Osteocyte (in vitro differentiated cells): ENCODE data around the gene NOXO1. TPM values are rescaled to one million over a fixed set of nuclear protein-coding genes. Genes with fewer than 3 reads are reported as not detected.
A peak's percentile ranks its signal among the peaks of the same experiment; 100 is the strongest.

ENCODE experiments used
- DNase-seq: peaks from one replicate; pipeline ENCODE4 v3.0.0; 2021; ENCODE audit warnings: mixed read lengths; ENCODE audit not compliant: unreplicated experiment; ENCODE audit errors: extremely low spot score
- H3K27ac Mint-ChIP-seq: one replicate; pipeline ENCODE4 v1.8.0; 2021; ENCODE audit warnings: mild to moderate bottlenecking, mixed read lengths; ENCODE audit not compliant: unreplicated experiment
- H3K27me3 Mint-ChIP-seq: one replicate; pipeline ENCODE4 v1.8.0; 2021; ENCODE audit warnings: mixed read lengths; ENCODE audit not compliant: unreplicated experiment
- H3K36me3 Mint-ChIP-seq: one replicate; pipeline ENCODE4 v1.8.0; 2021; ENCODE audit warnings: mixed read lengths; ENCODE audit not compliant: unreplicated experiment
- H3K4me1 Mint-ChIP-seq: one replicate; pipeline ENCODE4 v1.8.0; 2021; ENCODE audit warnings: mixed read lengths; ENCODE audit not compliant: unreplicated experiment
- H3K4me3 Mint-ChIP-seq: one replicate; pipeline ENCODE4 v1.8.0; 2021; ENCODE audit warnings: mild to moderate bottlenecking, moderate library complexity, mixed read lengths; ENCODE audit not compliant: unreplicated experiment
- H3K9me3 Mint-ChIP-seq: one replicate; pipeline ENCODE4 v1.8.0; 2021; ENCODE audit warnings: mixed read lengths; ENCODE audit not compliant: unreplicated experiment
- total RNA-seq: library from RNA; stranded (reverse); gene quantifications from 2 replicates; pipeline ENCODE4 v1.2.1, GENCODE V29; 2021
- TF ChIP-seq, protein P1 (sequence below): fragments of 200-600 bp; sonication (generic); IDR thresholded peaks from 2 replicates; pipeline ENCODE4 v1.5.0; 2021; ENCODE audit warnings: antibody characterized with exemption, mild to moderate bottlenecking, moderate library complexity

NOXO1 gene
- total RNA-seq, 1 donor from 2014 or later: 0.54 TPM

DNA sequence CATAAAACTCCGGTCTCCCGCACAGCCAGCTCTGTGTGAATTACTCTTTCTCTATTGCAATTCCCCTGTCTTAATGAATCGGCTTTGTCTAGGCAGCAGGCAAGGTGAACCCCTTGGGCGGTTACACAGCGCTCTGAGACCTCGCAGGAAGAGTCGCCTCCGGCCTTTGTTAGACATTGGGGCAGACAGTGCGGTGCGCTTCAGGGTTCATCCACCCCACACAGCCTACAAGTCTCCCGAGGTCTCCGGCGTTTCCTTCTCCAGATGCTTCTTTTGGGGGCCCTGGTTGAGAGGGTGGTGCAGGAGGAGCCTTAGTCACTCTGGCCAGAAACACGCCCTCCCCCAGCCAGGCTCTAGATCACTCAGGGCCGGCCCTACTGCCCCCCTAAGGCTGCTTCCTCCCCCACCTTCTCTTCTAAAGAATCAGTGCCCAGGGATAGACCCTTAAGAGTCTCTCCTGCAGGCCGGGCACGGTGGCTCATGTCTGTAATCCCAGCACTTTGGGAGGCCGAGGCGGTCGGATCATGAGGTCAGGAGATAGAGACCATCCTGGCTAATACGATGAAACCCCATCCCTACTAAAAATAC, 36.6 kb downstream of the NOXO1 start:
- no peaks in the 10 kb centered on the region for H3K36me3 Mint-ChIP-seq
- TF ChIP-seq, protein P1, sequence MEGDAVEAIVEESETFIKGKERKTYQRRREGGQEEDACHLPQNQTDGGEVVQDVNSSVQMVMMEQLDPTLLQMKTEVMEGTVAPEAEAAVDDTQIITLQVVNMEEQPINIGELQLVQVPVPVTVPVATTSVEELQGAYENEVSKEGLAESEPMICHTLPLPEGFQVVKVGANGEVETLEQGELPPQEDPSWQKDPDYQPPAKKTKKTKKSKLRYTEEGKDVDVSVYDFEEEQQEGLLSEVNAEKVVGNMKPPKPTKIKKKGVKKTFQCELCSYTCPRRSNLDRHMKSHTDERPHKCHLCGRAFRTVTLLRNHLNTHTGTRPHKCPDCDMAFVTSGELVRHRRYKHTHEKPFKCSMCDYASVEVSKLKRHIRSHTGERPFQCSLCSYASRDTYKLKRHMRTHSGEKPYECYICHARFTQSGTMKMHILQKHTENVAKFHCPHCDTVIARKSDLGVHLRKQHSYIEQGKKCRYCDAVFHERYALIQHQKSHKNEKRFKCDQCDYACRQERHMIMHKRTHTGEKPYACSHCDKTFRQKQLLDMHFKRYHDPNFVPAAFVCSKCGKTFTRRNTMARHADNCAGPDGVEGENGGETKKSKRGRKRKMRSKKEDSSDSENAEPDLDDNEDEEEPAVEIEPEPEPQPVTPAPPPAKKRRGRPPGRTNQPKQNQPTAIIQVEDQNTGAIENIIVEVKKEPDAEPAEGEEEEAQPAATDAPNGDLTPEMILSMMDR: no peak
- H3K4me1 Mint-ChIP-seq: peaks cover 19% of the 10 kb centered on the region
- peak overlapping the region; percentile 25 for H3K27ac Mint-ChIP-seq
- no peak for DNase-seq
- peak overlapping the region; percentile 85 for H3K4me3 Mint-ChIP-seq
- H3K27me3 Mint-ChIP-seq: no peaks in the 10 kb centered on the region
- H3K9me3 Mint-ChIP-seq: no peaks in the 10 kb centered on the region

DNA sequence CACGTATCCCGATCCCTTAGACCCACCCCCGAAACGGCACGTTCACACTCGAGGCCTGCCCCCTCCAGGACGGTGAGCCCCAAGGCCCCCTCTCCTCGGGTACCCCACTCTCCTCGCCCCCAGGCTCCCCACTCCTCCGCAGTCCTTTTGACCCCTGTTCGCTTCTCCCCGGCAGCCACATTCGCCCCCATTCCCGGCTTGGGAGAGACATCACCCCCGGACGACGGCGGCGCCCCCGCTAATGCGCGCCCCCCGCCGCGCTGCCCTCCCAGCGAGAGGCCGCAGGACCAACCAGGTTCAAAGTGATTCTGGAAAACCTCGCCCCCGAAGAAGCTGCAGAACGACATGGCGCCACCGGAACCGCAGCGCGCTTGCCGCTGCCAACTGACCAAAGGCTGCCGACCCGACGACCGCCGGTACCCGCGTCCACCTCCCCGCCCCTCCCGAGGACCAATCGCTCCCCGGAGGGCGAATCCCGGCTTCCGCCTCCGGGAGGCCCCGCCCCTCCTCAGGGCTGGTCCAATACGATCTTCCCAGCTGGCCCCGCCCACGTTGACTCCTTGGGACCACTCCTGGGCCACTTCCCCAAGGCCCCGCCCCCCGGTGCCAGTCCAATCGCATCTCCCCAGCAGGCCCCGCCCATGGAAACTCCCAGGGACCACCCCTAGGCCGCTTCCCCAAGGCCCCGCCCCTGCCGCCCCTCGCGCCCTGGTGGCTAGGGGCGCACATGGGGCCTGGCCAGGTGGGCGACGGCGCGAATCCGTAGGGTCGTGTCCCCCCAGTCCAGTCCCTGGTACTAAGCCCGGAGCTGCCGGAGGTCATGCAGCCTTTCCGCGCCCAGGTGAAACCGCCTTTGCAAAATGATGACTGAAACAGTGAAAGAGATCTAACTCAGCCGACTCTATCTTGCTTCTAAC, 38.2 kb downstream of the NOXO1 start, which contains the start of gene MSRB1:
Gene MSRB1 (minus strand): TSS at position 390 of the 917 bp plus-strand sequence. CDS start 43 bp downstream, at position 347.
- H3K4me1 Mint-ChIP-seq: peaks cover 19% of the 10 kb centered on the region
- no peaks in the 10 kb centered on the region for H3K9me3 Mint-ChIP-seq
- DNase-seq: peak; percentile 100
- no peaks in the 10 kb centered on the region for H3K27me3 Mint-ChIP-seq
- TF ChIP-seq, protein P1: no peak
- peaks cover 3% of the 10 kb centered on the region for H3K36me3 Mint-ChIP-seq
- peak within 1 kb of the TSS; percentile 85 for H3K4me3 Mint-ChIP-seq
- peak within 1 kb of the TSS; percentile 75 for H3K27ac Mint-ChIP-seq

DNA sequence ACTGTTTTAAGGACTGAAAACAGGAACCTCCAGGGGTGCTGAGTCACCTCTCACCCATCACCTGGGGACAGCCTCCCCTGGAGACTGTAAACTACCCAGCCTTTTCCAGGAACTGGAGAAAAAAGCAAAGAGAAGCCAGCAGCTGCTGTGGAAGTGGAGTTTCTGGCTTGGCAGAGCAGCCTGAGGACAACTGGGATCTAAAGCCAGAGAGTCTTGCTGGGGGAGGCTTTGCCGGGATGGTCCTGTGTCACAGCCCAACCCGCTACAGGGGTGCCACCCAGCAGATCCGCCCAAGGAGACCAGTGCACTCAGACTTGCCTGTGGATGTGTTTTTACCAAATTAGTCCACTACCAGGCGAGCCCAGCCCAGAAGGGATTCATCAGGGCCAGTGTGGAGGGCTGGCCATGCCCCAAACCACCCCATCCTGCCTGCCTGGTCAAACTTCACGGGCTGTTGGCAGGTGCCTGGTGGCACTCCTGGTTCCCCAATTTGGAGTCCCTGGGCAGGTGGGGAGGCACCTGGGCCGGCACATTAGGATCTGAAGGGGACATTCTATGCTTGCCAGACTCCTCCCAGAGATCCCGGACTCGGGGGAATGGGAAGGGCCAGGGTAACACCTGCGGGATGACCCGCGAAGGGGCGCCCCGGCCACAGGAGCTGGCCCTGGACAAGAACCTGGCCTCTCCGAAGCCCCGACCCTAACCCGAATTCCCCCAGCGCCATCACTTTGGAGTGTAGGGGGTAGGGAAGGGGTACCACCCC, 39.0 kb downstream of the NOXO1 start:
- peaks cover 19% of the 10 kb centered on the region for H3K4me1 Mint-ChIP-seq
- DNase-seq: no peak
- TF ChIP-seq, protein P1: no peak
- peaks cover 3% of the 10 kb centered on the region for H3K36me3 Mint-ChIP-seq
- no peaks in the 10 kb centered on the region for H3K9me3 Mint-ChIP-seq
- H3K27me3 Mint-ChIP-seq: no peaks in the 10 kb centered on the region
- peak overlapping the region; percentile 47 for H3K27ac Mint-ChIP-seq
- H3K4me3 Mint-ChIP-seq: peak overlapping the region; percentile 85

DNA sequence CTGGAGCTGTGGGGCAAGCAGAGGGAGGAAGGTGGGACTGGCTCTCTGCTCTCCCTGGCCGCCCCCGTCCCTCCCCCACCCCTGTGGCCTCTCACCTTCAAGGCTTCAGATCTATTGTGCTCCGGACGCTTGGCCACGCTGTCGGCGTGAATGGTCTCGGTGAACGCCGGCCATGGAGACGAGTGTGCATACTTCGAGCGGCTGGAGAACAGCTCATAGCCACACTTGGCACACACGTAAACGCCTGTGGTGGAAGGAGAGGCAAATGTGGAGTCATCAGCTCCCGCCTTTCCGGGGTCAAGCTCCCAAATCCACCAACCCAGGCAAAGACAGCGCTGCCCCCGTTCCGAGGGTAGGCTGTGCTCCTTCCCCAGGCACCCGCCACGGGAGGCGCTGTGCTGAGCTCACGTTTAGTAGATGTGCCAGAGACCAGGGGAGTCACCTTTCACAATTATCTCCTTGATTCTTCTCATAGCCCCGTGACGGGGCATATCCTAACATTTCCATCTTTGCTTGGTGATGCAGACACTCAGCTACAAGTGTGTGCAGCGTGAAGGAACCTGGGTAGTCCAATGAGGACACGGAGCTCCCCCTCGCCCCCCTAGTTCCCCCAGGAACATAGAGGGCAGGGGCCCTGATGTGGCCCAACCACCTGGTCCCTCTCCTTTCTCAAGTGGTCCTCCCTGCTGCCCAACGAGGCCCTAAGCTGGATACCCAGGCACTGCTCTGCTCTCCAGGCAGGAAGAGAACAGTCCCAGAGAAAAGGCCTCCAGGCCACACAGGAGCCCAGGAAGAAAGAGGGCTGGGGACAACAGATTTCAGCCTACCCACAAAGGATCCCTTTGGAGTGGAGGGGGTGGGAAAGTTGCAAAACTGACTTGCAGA, 39.9 kb downstream of the NOXO1 start:
- TF ChIP-seq, protein P1: no peak
- no peak for DNase-seq

More for the DNA sequence above, 39.9 kb downstream of the NOXO1 start:
- Mint-ChIP-seq H3K4me1 (peaks cover 19% of the 10 kb centered on the region), H3K27ac (peak overlapping the region; percentile 47), H3K4me3 (peak overlapping the region; percentile 85), H3K36me3 (peaks cover 6% of the 10 kb centered on the region), H3K9me3 (no peaks in the 10 kb centered on the region), H3K27me3 (no peaks in the 10 kb centered on the region)
